Stimulated activated CD8-positive, alpha-beta memory T cell treated with anti-CD3 and anti-CD28 coated beads, Interleukin-15, amount 100 ng/mL, for 48 hours (primary cell): Measurements from ENCODE around the gene ZFP91.

ENCODE experiments used
- DNase-seq, 2 donors: peaks; one replicate each; pipeline ENCODE4 v3.0.0-alpha.2; 2020; ENCODE audit warnings: low read depth in 2 of 2

ZFP91 gene

DNA sequence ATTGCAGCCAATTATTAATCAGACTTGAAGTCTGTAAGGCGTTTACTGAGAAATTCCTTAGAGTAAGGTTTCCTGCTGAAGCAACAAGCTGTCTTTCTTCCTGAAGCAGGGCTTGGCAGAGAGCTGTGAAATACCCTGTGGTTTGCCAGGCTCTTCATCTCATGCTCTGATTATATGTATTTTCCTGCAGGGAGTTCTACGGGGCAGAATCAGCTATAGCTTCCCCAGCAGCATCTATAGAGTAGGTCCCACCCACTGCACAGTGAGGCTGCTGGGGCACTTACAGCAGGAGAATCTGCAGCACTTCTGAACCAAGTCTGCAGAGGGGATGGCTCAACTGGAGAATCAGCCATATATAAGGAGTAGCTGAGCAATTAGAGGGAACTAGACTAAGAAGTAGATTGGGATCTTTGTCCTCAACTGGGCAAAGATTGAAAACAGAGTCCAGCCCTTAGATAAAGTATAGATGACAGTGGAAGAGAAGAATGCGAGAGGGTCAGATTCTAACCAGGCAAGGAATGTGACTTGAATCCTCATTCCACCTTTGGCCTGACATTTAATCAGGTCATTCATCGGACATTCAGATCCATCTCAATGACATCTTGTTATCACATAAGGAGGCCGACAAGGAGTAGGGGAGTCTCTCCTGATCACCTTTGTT is 81.2 kb downstream of the ZFP91 start:
- DNase-seq, result no peak
